ENCODE results near the gene ZPR1.

ZPR1 gene

DNA sequence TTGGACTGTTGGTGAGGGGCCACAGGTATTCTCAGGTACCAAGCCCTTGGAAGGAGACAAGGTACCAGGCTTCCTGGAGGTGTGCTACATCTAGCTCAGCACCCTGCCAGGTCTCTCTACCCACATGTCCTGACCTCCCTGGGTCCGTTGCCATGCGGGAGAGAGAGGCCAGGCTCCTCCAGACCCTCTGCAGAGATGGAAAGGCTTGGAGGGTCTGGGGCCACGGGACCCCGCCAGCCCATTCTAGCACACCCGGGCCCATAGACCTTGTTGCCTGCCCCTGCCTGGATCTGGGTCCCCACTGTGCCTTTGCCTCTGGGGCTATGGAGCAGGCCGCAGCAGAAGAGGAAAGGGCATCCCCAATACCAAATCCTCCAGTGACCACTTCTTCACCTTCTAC, 39.6 kb upstream of the ZPR1 start (continued):
- TF ChIP-seq, protein P1, sequence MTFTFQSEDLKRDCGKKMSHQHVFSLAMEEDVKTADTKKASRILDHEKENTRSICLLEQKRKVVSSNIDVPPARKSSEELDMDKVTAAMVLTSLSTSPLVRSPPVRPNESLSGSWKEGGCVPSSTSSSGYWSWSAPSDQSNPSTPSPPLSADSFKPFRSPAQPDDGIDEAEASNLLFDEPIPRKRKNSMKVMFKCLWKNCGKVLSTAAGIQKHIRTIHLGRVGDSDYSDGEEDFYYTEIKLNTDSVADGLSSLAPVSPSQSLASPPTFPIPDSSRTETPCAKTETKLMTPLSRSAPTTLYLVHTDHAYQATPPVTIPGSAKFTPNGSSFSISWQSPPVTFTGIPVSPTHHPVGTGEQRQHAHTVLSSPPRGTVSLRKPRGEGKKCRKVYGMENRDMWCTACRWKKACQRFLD (tag by site-specific recombination; IDR thresholded peaks at IDR 0.05): no peak
- no peak for TF ChIP-seq ZNF677 (tag by site-specific recombination; IDR thresholded peaks at IDR 0.05)
- no peak for TF ChIP-seq ZNF398 (tag by site-specific recombination; IDR thresholded peaks at IDR 0.05)
- TF ChIP-seq, protein P2, sequence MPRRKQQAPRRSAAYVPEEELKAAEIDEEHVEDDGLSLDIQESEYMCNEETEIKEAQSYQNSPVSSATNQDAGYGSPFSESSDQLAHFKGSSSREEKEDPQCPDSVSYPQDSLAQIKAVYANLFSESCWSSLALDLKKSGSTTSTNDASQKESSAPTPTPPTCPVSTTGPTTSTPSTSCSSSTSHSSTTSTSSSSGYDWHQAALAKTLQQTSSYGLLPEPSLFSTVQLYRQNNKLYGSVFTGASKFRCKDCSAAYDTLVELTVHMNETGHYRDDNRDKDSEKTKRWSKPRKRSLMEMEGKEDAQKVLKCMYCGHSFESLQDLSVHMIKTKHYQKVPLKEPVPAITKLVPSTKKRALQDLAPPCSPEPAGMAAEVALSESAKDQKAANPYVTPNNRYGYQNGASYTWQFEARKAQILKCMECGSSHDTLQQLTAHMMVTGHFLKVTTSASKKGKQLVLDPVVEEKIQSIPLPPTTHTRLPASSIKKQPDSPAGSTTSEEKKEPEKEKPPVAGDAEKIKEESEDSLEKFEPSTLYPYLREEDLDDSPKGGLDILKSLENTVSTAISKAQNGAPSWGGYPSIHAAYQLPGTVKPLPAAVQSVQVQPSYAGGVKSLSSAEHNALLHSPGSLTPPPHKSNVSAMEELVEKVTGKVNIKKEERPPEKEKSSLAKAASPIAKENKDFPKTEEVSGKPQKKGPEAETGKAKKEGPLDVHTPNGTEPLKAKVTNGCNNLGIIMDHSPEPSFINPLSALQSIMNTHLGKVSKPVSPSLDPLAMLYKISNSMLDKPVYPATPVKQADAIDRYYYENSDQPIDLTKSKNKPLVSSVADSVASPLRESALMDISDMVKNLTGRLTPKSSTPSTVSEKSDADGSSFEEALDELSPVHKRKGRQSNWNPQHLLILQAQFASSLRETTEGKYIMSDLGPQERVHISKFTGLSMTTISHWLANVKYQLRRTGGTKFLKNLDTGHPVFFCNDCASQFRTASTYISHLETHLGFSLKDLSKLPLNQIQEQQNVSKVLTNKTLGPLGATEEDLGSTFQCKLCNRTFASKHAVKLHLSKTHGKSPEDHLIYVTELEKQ (tag by site-specific recombination; IDR thresholded peaks at IDR 0.05; ENCODE audit: borderline replicate concordance): no peak
- TF ChIP-seq ZNF777 (tag by site-specific recombination; IDR thresholded peaks at IDR 0.05; ENCODE audit: borderline replicate concordance): no peak
- TF ChIP-seq ZBTB7A (tag by site-specific recombination; IDR thresholded peaks at IDR 0.05; ENCODE audit: low read depth): no peak

- POLR2A ChIA-PET: no interaction called here
Observed at GRCh38 chr11:116826751-116827431, 39.1 kb upstream of the ZPR1 start.

GRCh38 chr11:116825854-116826750, 38.3 kb upstream of the ZPR1 start:
- POLR2A ChIA-PET: no interaction called here

More at GRCh38 chr11:116826751-116827431, 39.1 kb upstream of the ZPR1 start:
- Histone ChIP-seq H3K9me3 (ENCODE audit: control insufficient read depth, insufficient read depth, low read depth, low read length) (no peaks in the 10 kb centered on the region), H3K4me3 (ENCODE audit: low read depth, low read length) (no peak overlapping the region), H3K27ac (ENCODE audit: extremely low read depth, low read depth, low read length) (no peak overlapping the region), H3K4me1 (ENCODE audit: control insufficient read depth, insufficient read depth, low read length) (no peaks in the 10 kb centered on the region), H3K36me3 (ENCODE audit: control insufficient read depth in 2 of 2, insufficient read depth in 1 of 2, low read length in 2 of 2) (no peaks in the 10 kb centered on the region)
- CTCF ChIA-PET: interaction anchor here (0.9 to 1.2 kb wide), 2 partner anchors 10 to 36 kb away, joined by 3 to 4 read pairs; no protein-coding TSS in a partner anchor
- TF ChIP-seq SCRT2 (tag by site-specific recombination; IDR thresholded peaks at IDR 0.05) (0 out of 2 replicates have a peak, but pooled peaks have one; percentile 29), ZNF707 (tag by site-specific recombination; IDR thresholded peaks at IDR 0.05) (no peak)

More at GRCh38 chr11:116825854-116826750, 38.3 kb upstream of the ZPR1 start:
- Histone ChIP-seq H3K4me3 (ENCODE audit: low read depth, low read length) (no peak overlapping the region), H3K27ac (ENCODE audit: extremely low read depth, low read depth, low read length) (no peak overlapping the region), H3K9me3 (ENCODE audit: control insufficient read depth, insufficient read depth, low read depth, low read length) (no peaks in the 10 kb centered on the region), H3K36me3 (ENCODE audit: control insufficient read depth in 2 of 2, insufficient read depth in 1 of 2, low read length in 2 of 2) (no peaks in the 10 kb centered on the region), H3K4me1 (ENCODE audit: control insufficient read depth, insufficient read depth, low read length) (no peaks in the 10 kb centered on the region)
- TF ChIP-seq OVOL3 (tag by site-specific recombination; IDR thresholded peaks at IDR 0.05) (no peak), ZNF221 (tag by site-specific recombination; IDR thresholded peaks at IDR 0.05; ENCODE audit: borderline replicate concordance) (no peak), ZNF248 (tag by site-specific recombination; IDR thresholded peaks at IDR 0.05) (no peak), ZNF423 (tag by site-specific recombination; IDR thresholded peaks at IDR 0.05) (no peak), ZNF530 (tag by site-specific recombination; IDR thresholded peaks at IDR 0.05; ENCODE audit: low read depth) (no peak)
- TF ChIP-seq, protein P3, sequence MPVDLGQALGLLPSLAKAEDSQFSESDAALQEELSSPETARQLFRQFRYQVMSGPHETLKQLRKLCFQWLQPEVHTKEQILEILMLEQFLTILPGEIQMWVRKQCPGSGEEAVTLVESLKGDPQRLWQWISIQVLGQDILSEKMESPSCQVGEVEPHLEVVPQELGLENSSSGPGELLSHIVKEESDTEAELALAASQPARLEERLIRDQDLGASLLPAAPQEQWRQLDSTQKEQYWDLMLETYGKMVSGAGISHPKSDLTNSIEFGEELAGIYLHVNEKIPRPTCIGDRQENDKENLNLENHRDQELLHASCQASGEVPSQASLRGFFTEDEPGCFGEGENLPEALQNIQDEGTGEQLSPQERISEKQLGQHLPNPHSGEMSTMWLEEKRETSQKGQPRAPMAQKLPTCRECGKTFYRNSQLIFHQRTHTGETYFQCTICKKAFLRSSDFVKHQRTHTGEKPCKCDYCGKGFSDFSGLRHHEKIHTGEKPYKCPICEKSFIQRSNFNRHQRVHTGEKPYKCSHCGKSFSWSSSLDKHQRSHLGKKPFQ (tag by site-specific recombination; IDR thresholded peaks at IDR 0.05): no peak
- CTCF ChIA-PET: interaction anchor here (0.9 to 1.2 kb wide), 4 partner anchors 10 to 36 kb away, joined by 3 to 4 read pairs (median 4); no protein-coding TSS in a partner anchor
